NCI-H1417 treated with DMSO at 0.1 percent for 48 hours (cell line): Measurements from ENCODE around the gene GHR.
"Not testable (repeated sequence)": the region's sequence is repeated elsewhere in the genome, so short reads cannot be mapped to it uniquely, and the experiment has no call there.

Experiments
- DNase-seq: peaks from one replicate; lab custom pipeline; 2025; lab: John Stamatoyannopoulos, UW

Gene GHR

GRCh38 chr5:42645138-42645537, 221.9 kb downstream of the GHR start:
- no peak for DNase-seq

DNA sequence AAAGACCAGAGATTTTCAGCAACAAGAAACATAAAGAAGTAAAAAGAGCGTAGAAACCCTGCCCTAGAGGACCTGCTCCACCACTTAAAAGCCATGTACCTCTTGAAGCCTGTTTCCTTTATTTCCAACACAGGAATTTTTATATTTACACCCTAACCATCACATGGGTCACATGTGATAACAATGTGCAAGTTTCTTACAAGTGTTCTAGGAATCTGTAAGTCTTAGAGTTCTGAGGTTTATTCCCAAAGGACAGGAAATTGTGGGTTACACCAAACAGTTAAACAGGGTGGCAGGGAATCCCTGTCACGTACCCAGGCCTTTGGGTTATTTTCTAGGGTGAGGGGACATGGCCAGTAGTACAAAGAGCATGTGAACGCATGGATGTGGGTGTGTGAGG, 224.8 kb downstream of the GHR start:
- no peak for DNase-seq

DNA sequence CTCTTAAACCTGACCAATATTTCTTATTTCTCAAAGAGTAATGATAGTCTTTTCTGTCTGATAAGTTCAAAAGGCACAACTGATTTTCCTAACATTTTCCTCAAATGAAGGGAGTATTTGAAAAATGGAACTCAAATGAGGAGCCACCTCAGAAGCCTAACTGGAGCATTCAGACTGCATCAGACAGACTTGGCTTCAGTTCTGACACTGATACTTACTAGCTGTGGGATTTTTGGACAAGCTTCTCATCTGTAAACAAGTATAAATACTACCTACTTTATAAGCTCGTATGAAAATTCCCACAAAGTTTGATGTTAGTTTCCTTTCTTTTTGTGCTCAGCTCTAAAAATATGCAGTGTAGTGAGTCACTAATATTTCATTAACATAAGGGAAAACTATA, 225.7 kb downstream of the GHR start:
- DNase-seq: no peak

DNA sequence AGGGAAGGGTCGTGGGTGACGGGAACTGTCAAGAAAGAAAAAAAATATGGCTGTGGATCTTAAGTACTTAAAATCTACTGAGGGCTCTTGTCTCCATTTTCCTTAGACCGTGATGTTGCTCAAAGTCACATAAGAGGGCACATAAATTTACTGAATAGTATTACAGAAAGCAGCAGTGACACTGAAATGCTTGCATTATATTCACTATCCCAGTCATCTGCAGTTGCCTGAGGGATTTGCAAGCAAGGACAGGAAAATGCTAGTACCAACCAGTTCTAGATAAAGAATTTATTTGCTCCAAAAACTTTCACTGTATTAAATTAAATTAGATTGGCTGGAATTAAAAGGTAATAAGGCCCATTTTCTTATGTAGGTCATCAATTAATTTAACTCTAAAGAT, 226.8 kb downstream of the GHR start:
- no peak for DNase-seq

- DNase-seq: no peak
Measured at GRCh38 chr5:42653705-42654104, 230.5 kb downstream of the GHR start.

GRCh38 chr5:42654645-42655044, 231.4 kb downstream of the GHR start:
- DNase-seq: no peak

- DNase-seq: no peak
Measured at GRCh38 chr5:42655982-42656650, 232.9 kb downstream of the GHR start.

DNA sequence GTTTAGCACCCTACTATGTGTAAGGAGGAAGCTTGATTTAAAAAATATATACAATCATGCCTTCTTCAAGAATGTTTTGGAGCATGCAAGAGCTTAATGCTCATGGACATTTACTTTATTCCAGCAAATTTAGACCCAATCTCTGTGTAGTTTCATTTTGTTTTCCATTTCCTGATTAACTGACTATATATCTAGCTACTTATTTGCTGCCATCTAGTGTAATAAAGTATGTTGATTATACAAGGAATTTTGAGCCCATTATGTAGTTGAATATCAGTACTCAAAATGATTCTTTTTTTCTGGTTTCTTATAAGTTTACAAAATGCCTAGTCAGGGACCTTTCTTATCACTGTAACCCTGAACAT, 233.4 kb downstream of the GHR start:
- no peak for DNase-seq

- not testable (repeated sequence) for DNase-seq
Measured at GRCh38 chr5:42659869-42660268, 236.6 kb downstream of the GHR start.

GRCh38 chr5:42665857-42666256, 242.6 kb downstream of the GHR start:
- no peak for DNase-seq

- no peak for DNase-seq
Measured at GRCh38 chr5:42666869-42667268, 243.6 kb downstream of the GHR start.

DNA sequence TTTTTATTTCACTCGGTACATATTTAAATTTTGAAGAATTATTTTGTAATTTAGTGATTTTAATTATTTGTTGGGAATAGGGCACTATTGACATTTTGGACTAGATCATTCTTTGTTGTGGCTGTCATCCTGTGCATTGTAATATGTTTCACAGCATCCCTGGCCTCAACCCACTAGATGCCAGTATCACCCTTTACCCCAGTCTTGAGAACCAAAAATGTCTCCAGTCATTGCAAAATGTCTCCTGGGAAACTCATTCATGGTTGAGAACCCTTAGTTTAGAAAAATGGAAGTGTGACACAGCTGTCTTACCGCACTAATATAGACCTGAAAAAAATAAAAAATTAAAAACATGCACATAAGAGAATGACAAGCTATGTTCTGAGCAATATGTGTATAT, 245.0 kb downstream of the GHR start:
- DNase-seq: no peak

DNA sequence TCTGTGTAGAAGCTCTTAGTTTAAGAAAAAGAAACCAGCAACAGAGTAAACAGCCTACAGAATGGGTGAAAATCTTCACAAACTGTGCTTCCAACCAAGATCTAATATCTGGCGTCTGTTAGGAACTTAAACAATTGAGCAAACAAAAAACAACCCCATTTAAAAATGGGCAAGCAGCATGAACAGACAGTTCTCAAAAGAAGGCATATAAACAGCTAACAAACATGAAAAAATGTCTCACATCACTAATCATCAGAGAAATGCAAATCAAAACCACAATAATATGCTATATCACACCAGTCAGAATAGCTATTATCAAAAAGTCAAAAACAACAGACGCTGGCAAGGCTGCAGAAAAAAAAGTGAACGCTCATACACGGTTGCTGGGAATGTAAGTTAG, 249.7 kb downstream of the GHR start:
- no peak for DNase-seq

DNA sequence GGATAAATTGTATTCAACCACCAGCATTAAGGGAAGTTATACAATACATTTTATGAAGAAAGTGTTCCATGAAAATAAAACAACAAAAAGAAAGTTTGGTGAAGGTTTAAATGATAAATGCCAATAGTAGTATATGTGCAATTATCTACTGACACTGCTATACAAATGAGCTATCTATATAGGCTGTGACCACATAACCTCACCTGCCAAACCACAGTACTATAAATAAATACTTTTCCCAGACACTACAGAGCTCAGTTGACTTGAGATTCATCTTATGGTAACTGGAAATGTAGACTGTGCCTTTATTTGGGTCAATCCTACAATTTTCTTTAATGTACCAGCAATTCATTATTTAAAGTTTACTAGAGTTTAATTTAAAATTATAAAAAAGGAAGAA, 252.4 kb downstream of the GHR start:
- no peak for DNase-seq

DNA sequence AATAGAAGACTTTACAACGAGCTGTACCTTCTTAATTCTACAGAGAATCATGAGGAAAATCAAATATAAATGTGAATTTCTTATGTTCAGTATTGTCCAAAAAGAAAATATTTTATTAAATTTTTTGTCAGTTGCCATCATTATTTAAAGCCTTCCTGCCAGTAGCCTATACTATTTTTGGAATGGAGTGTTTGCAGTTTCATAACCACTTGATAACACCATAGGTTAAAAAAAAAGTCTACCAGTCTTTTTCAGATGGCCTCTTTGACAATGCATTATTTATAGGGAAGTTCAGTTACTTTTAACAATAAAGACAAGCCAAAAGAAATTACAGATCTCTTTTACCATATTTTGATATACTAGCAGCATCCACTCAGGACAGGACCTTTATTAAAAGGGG, 253.1 kb downstream of the GHR start:
- no peak for DNase-seq

GRCh38 chr5:42677156-42677842, 254.1 kb downstream of the GHR start:
- DNase-seq: no peak

DNA sequence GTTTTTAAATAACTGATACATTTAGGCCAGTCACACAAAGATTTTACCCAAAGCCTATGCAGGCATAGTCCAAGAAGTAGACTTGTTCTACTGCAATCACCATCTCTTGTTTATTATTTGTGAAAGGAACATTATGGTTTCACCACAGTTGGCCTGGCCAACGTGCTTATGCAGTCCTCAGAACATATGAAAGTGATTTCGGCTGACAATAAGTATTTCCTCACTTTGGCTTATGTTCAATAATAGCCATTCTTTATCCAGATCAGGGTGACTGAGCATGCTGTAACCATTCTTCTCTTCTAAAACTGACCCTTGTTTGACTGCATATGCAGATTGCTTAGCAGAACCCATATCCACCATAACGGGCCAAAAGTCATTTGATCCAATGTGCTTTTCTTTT, 256.8 kb downstream of the GHR start:
- DNase-seq: no peak

DNA sequence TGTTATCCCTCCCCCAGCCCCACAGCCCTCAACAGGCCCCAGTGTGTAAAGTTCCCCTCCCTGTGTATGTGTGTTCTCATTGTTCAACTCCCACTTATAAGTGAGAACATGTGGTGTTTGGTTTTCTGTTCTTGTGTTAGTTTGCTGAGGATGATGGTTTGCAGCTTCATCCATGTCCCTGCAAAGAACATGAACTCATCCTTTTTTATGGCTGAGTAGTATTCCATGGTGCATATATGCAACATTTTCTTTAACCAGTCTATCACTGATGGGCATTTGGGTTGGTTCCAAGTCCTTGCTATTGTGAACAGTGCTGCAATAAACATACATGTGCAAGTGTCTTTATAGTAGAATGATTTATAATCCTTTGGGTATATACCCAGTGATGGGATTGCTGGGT, 261.8 kb downstream of the GHR start:
- not testable (repeated sequence) for DNase-seq

GRCh38 chr5:42689391-42689790, 266.2 kb downstream of the GHR start:
- DNase-seq: no peak

- no peak for DNase-seq
Measured at GRCh38 chr5:42691413-42691937, 268.2 kb downstream of the GHR start.

DNA sequence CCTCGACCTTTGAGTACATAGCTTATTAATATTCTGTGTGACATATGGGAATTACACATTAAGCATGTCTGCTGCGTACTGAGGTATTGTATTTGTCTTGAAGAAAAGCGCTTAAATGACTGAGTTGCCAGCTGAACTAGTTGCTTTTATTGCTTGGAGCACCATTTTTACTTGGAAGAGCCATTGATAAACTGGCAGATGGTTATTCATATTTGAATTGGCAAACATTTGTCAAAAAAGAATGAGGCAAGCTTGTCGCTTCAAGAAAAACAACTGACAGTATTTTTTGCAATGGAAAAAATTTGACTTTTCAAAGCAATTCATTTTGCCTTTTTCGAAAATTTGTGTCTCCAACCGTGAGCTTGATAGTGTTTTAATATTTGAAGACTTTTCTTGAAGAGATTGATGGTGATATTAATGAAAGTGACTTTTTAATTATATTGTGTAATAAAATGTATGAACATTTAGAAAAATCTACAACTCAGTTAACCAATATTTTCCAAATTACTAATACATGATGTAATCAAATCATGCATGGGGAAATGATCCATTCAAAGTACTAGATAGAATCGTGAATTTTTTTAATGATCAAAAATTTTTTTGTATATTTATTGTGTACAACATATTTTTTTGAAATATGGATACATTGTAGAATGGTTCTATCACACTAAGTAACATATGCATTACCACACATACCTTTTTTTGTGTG, 278.3 kb downstream of the GHR start:
- DNase-seq: no peak

- no peak for DNase-seq
Measured at GRCh38 chr5:42703238-42703637, 280.0 kb downstream of the GHR start.

DNA sequence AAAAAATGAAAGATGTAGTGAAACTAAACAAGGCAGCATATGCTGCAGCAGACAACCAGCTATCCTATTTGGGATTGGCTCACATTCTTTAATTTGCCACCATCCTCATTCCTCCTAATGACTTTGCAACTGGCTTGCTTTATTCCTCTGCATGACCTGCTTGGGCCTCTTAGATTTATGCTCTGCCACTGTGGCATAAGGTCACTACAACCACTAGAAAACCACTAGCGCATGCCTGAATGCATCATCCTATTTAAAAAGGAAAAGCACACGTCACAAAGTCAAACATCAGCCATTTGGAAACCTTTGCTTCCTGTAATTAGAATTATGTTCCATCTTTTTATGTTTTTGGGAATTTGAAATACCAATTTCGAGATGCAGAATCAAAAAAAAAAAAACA, 292.5 kb downstream of the GHR start:
- no peak for DNase-seq
